Endodermal cell (in vitro differentiated cells): ENCODE measurements around the gene VAV2. TPM values are rescaled to one million over a fixed set of nuclear protein-coding genes. Genes with fewer than 3 reads are reported as not detected.

Source experiments
- DNase-seq: peaks from one replicate; pipeline ENCODE4 v3.0.0-alpha.2; 2017
- H3K27ac ChIP-seq: 2 replicates; pipeline ENCODE4 v1.5.1; 2013; ENCODE audit warnings: mild to moderate bottlenecking, low read depth, low read length, moderate library complexity
- H3K27me3 ChIP-seq: 2 replicates; pipeline ENCODE4 v1.6.1; 2013; ENCODE audit warnings: mild to moderate bottlenecking, low read length, moderate library complexity; ENCODE audit not compliant: insufficient read depth, control insufficient read depth, poor library complexity, severe bottlenecking
- H3K36me3 ChIP-seq: 2 replicates; pipeline ENCODE4 v1.7.0; 2013; ENCODE audit warnings: mild to moderate bottlenecking, low read length, moderate library complexity; ENCODE audit not compliant: control insufficient read depth, insufficient read depth
- H3K4me1 ChIP-seq: one replicate; pipeline ENCODE4 v1.7.0; 2013; ENCODE audit warnings: low read length; ENCODE audit not compliant: control insufficient read depth, insufficient read depth
- H3K4me3 ChIP-seq: 2 replicates; pipeline ENCODE4 v1.5.1; 2013; ENCODE audit warnings: mild to moderate bottlenecking, low read length, moderate library complexity
- H3K9ac ChIP-seq: 2 replicates; pipeline ENCODE4 v1.6.1; 2013; ENCODE audit warnings: mild to moderate bottlenecking, low read length, moderate library complexity; ENCODE audit not compliant: poor library complexity, severe bottlenecking; ENCODE audit errors: extremely low read depth
- H3K9me3 ChIP-seq: 2 replicates; pipeline ENCODE4 v1.6.1; 2013; ENCODE audit warnings: mild to moderate bottlenecking, low read length, moderate library complexity; ENCODE audit not compliant: control insufficient read depth
- H3K27ac Mint-ChIP-seq: 2 replicates; pipeline ENCODE4 v1.8.0; 2020; ENCODE audit warnings: mixed read lengths
- H3K27me3 Mint-ChIP-seq: 2 replicates; pipeline ENCODE4 v1.8.0; 2021; ENCODE audit warnings: mild to moderate bottlenecking, mixed read lengths; ENCODE audit not compliant: insufficient read depth
- H3K36me3 Mint-ChIP-seq: 2 replicates; pipeline ENCODE4 v1.8.0; 2020; ENCODE audit warnings: low read depth, mixed read lengths
- H3K4me1 Mint-ChIP-seq: 2 replicates; pipeline ENCODE4 v1.8.0; 2020; ENCODE audit warnings: mixed read lengths
- H3K4me3 Mint-ChIP-seq: 2 replicates; pipeline ENCODE4 v1.8.0; 2020; ENCODE audit warnings: mild to moderate bottlenecking, moderate library complexity, mixed read lengths
- H3K9me3 Mint-ChIP-seq: 2 replicates; pipeline ENCODE4 v1.8.0; 2020; ENCODE audit warnings: mild to moderate bottlenecking, mixed read lengths
- CTCF ChIP-seq: fragments of 200-600 bp; sonication (generic); conservative IDR thresholded peaks from 2 replicates; pipeline ENCODE4 v1.5.0; 2021; ENCODE audit warnings: antibody characterized with exemption, mild to moderate bottlenecking
- WGBS, 2 experiments: methylation state at CpG; one replicate each; pipeline versions ENCODE4 v1.1.5 to v1.1.7; 2013; ENCODE audit warnings: missing lambda C conversion rate in 2 of 2, mixed read lengths in 1 of 2; ENCODE audit not compliant: insufficient coverage in 1 of 2, insufficient read length in 1 of 2; 5-methylcytosine and 5-hydroxymethylcytosine counted together
- total RNA-seq, 2 donors: library from RNA; stranded (reverse); fragmentation: NEBNext Ultra II Directional in 1 of 2; extraction: Animal tissue kit (Norgen Biotek cat#: 25700) in 1 of 2; gene quantifications; 2 replicates in 1 of 2; 3 replicates in 1 of 2; pipeline ENCODE4 v1.2.1, GENCODE V29; 2021

Gene VAV2
- total RNA-seq, 2 donors from 2014 or later: 29.8 to 35.9 TPM

GRCh38 chr9:133785753-133786370 is 206.3 kb downstream of the VAV2 start:
- no peak for DNase-seq
- H3K9ac ChIP-seq: no peak overlapping the region
- Mint-ChIP-seq H3K27ac (no peak overlapping the region), H3K36me3 (peaks cover 22% of the 10 kb centered on the region), H3K4me1 (no peaks in the 10 kb centered on the region), H3K9me3 (no peaks in the 10 kb centered on the region), H3K4me3 (no peak overlapping the region), H3K27me3 (no peaks in the 10 kb centered on the region)
- H3K36me3 ChIP-seq: peaks cover 21% of the 10 kb centered on the region
- H3K9me3 ChIP-seq: no peaks in the 10 kb centered on the region
- 91 to 92% methylated on average over 15 to 16 of the region's 16 CpGs for WGBS, 2 experiments
- no peak overlapping the region for H3K4me3 ChIP-seq
- H3K27ac ChIP-seq: no peak overlapping the region
- H3K27me3 ChIP-seq: no peaks in the 10 kb centered on the region
- no peaks in the 10 kb centered on the region for H3K4me1 ChIP-seq
- TF ChIP-seq CTCF: no peak

- H3K9me3 Mint-ChIP-seq: no peaks in the 10 kb centered on the region
These were observed 207.2 kb downstream of the VAV2 start for GRCh38 chr9:133784731-133785561.

GRCh38 chr9:133783331-133783731 is 208.8 kb downstream of the VAV2 start:
- H3K27ac ChIP-seq: no peak overlapping the region
- Mint-ChIP-seq H3K9me3 (no peaks in the 10 kb centered on the region), H3K27ac (no peak overlapping the region), H3K4me1 (no peaks in the 10 kb centered on the region), H3K4me3 (no peak overlapping the region), H3K36me3 (peaks cover 23% of the 10 kb centered on the region), H3K27me3 (no peaks in the 10 kb centered on the region)
- 92 to 97% methylated on average over 4 to 13 of the region's 13 CpGs for WGBS, 2 experiments
- no peaks in the 10 kb centered on the region for H3K9me3 ChIP-seq
- H3K36me3 ChIP-seq: peaks cover 23% of the 10 kb centered on the region
- H3K27me3 ChIP-seq: no peaks in the 10 kb centered on the region
- no peaks in the 10 kb centered on the region for H3K4me1 ChIP-seq
- no peak overlapping the region for H3K4me3 ChIP-seq
- no peak for TF ChIP-seq CTCF
- H3K9ac ChIP-seq: no peak overlapping the region
- DNase-seq: peak; percentile 22

More at GRCh38 chr9:133784731-133785561, 207.2 kb downstream of the VAV2 start:
- no peaks in the 10 kb centered on the region for H3K4me1 Mint-ChIP-seq
- H3K4me3 ChIP-seq: no peak overlapping the region
- peaks cover 20% of the 10 kb centered on the region for H3K36me3 Mint-ChIP-seq
- H3K36me3 ChIP-seq: peaks cover 17% of the 10 kb centered on the region
- no peak overlapping the region for H3K27ac Mint-ChIP-seq
- no peaks in the 10 kb centered on the region for H3K27me3 ChIP-seq
- H3K4me1 ChIP-seq: no peaks in the 10 kb centered on the region
- DNase-seq: peak; percentile 15
- H3K4me3 Mint-ChIP-seq: no peak overlapping the region
- WGBS, 2 experiments: 95 to 98% methylated on average over 22 to 25 of the region's 25 CpGs
- no peak overlapping the region for H3K27ac ChIP-seq
- TF ChIP-seq CTCF: no peak
- H3K27me3 Mint-ChIP-seq: no peaks in the 10 kb centered on the region
- H3K9ac ChIP-seq: no peak overlapping the region
- no peaks in the 10 kb centered on the region for H3K9me3 ChIP-seq
